ENCODE data around the gene ATXN1.

Gene ATXN1

DNA sequence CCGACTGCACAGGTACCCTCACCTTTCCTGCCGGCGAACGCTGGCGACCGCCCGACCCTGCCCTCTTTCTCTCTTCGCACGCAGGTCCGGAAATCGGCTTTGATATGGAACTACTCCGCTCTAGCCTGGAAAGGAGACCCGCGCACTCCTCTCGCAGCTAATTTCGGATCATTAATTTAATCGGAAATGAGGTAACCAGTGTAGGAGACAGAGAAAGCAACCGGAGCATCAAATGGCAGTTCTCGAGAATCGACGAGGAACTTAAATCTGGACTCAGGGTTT is 949 bp upstream of the ATXN1 start:
- DNase-seq (ENCODE audit: low read depth), result no peak

DNA sequence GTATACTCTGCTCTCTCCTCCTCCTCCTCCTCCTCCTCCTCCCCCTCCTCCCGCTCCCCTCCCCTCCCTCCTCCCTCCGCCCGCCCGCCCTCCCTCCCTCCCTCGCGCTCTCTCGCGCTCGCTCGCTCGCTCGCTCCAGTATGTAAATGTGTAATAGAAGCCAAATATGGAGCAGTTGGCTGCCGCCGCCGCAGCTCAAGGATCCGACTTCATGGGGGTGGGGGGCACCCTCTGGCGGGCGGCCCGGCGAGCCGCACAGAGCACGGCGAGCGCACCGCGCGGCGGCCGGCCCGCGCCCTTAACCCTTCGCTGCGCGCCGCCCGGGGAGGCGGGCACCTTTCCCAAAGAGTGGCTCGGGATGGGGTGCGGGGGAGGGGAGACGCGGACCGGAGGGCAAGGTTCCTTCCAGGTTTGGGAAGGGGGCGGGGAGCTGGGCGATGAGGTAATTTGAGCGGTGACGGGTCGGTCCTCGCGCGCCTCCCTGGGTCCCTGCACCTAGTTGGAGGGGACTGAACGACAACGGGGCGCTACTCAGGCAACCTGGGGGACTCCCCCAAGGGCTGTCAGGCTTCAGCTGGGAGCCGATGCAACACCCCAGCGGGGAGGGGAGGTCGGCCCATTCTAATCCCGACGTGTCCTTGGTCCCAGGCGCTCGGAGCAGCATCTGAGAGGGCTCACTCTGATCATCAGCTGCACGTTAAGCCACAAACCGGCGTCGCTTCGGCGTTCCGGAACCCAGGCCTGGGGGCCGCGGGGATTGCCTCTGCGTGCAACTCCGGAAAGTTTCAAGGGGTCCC is 409 bp upstream of the ATXN1 start:
- no peak for DNase-seq (ENCODE audit: low read depth)

- no peak for DNase-seq (ENCODE audit: low read depth)
Measured at GRCh38 chr6:16759646-16760515, 1.4 kb downstream of the ATXN1 start.

- DNase-seq (ENCODE audit: low read depth), result no peak
Measured at GRCh38 chr6:16759181-16759645, 2.0 kb downstream of the ATXN1 start.

GRCh38 chr6:16758163-16758975 is 2.9 kb downstream of the ATXN1 start:
- no peak for DNase-seq (ENCODE audit: low read depth)

DNA sequence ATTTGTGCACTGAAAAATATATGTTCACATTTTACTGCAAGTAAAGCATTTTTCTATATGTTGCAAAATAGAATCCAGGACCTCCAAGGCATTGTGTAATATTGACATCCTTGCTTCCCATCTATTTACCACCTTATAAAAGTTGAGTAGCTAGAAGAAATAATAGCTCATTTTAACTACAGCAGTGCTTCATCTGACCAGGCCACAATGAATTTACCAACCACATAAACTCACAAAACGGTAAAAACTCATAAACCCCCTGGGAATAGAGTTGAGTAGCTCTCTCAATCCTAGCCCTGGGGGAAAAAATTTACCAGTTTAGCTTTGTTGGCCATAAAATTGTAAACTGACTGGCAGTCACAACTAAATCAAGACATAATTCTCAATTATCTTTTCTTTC is 3.9 kb downstream of the ATXN1 start:
- no peak for DNase-seq (ENCODE audit: low read depth)

GRCh38 chr6:16756660-16757255 is 4.5 kb downstream of the ATXN1 start:
- DNase-seq (ENCODE audit: low read depth), result no peak

DNA sequence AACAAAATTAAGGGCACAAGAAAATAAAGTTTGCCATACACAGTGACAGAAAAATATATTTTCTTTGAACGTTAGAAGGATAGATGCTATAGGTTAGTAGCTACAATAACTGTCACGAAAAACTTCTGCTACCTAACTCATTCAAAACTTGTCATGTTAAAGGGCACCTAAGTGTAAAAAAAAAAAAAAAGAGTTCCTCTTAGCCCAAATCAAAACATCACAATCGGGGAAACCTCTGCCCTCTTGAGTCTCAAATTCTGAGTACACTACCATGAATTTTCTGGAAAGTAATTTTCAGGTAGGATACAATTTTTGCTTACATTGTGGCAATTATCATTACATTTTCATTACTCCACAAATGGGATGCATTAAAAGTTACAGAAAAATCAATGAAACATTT is 5.7 kb downstream of the ATXN1 start:
- no peak for DNase-seq (ENCODE audit: low read depth)

DNA sequence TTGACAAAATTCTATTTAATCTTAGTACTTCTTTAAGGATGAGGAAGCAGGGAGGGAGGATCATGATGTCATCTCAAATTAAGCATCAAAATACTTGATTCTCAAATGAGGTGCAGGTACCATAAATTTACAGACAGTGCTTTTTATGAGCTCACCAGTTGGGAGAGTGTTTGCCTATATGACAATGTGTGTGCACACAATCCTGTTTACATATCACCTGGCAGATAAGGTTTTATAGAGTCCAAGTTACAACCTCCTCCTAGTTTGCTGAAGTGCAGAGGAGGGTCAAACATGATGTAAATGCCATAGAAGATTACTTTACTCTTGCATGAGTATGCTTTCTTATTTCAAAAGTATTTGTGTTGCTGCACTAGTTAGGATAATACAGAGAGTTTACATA is 6.4 kb downstream of the ATXN1 start:
- DNase-seq (ENCODE audit: low read depth), result no peak

DNA sequence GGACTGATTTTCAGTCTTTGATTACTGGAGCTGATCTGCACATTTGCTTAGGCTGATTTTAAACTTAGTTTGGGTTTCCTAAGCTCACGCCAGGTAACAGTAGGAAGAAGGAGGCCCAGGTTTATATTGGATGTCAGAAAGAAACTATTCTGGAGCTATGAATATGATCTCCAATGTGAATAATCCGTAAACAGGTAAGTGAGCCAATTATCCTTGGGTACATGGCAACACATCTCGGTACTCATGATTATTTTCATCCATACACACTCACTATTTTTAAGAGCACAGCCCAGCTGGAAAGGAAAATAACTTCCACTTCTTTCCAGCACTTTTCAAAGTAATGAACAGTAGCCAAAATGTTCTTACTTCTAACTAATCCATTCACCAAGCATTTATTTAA is 7.0 kb downstream of the ATXN1 start:
- no peak for DNase-seq (ENCODE audit: low read depth)

DNA sequence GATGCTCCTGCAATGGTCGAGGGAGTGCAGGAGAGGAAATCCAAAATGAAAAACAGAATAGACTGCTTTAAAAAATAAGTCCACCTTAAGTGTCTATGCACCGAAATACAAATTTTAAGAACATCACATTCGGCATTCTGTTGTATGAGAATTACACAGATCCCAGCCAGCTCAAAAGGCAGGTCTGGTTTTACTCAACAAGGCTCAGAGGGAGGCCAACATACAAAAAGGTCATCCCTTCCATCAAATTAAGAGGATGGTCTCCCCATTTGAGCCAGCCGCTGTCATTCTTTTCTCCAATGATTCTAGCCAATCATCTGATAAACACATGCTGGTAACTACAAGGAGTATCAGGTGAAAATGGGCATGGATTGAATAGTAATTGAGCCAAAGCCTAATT is 7.9 kb downstream of the ATXN1 start:
- no peak for DNase-seq (ENCODE audit: low read depth)

- DNase-seq (ENCODE audit: low read depth), result no peak
Measured at GRCh38 chr6:16752206-16752866, 8.9 kb downstream of the ATXN1 start.

GRCh38 chr6:16751251-16751946 is 9.9 kb downstream of the ATXN1 start:
- DNase-seq (ENCODE audit: low read depth), result no peak

DNA sequence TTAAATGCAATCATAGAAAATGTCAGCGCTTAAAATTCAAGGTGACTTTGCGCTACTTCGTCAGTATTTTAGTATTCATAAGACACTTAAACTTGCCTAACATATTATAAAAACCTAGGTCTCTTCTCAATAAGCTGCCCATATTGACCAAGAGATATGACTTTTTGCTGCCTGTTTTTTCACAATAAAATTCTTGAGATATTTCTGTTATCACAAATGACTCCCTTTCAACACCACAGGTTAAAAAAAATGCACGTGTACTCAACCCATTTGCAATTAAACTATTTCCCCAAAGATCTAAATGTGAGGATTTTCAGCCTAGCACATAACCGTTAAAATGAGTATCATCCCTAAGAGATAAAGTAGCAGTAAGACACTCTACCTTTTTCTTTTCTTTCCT is 10.7 kb downstream of the ATXN1 start:
- DNase-seq (ENCODE audit: low read depth), result no peak

DNA sequence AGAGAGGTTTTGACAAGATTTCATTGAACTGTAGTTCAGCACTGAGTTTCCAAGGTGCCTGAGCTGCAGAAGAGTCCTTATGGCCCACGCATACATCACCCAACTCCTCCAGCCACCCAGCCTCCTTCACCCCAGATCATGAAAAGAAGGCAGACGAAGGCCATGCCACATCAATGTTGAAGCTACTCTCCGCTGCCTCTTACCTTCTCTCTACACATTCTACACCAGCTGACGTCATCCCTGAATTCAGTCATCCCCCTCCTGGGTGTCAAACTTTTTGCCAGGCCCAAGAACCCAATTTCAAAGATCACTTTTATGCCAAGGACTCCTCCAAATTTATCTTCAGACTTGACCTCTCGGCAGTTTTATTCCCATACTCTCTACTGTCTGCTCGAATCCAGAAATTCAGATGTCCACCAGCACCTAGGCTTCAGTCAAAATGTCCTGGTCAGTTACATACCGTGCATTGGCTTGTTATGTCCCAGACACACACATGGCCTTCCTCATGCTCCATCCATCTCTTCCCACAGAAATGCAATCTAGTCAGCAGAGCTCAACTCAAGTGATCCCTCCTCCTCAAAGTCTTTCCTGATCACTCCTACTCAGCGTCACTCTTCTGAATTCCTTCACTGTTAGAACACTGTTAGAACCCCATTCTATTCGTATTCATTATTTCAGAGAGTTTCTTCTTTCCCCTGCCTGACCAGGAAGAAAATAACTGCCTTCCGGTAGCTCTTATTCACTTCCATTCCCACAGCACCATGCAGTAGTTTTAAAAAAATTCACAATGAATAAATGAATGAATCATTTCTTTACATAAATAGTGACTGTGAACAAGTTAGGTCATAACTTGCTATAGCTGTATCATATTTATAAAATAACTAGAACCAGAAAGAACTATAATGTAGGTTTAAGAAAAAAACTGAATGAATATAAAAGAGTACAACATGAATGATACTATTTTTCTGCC is 11.5 kb downstream of the ATXN1 start:
- no peak for DNase-seq (ENCODE audit: low read depth)

DNA sequence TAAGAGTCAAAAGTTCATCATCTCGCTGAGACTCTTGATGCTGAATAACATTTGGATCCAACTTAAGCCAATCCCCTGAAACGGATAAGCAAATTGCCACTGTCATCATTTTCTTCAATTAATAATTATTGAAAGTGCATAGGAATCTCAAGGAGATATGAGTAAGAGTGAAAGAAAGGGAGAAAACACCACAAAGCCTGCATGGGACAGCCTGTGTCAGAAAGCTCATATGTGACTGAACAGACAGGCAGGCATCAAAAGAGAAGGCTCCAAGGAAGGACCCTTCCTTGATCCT is 13.3 kb downstream of the ATXN1 start:
- no peak for DNase-seq (ENCODE audit: low read depth)

DNA sequence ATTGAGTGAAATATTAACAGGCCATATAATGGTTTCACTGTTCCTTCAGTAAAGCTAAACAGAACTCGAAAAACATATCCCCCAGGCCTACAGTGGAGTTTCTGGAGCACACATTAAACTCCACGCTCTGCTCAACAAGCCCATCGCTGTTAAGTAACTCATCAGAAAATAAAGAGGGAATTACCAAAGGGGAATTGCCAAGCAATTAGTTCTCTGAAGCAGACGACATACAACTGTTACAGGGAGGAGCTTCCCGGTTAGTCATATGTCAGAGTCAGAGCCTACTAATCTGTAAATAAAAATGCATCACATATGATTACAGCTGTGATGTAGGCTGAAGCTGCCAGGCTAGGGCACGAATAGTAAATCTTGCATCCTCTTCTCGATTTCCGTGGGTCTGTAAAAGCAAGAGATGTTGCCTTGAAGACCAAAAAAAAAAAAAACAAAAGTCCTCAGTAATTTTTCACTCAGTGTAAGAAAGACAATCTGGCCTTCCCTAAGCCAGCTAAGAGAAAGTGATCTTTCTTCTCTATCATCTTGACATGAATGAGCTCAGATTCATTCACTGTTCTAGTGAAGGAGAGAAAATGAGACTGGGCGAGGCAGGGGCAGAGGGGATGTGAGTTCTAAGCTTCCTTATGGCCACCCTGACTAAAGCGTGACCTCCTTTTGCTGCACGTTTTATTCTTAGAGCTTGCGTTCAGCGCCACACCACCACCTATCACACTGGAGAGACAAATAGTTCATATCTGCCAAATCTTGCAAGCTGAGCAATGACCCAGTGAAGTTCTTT is 13.8 kb downstream of the ATXN1 start:
- no peak for DNase-seq (ENCODE audit: low read depth)

DNA sequence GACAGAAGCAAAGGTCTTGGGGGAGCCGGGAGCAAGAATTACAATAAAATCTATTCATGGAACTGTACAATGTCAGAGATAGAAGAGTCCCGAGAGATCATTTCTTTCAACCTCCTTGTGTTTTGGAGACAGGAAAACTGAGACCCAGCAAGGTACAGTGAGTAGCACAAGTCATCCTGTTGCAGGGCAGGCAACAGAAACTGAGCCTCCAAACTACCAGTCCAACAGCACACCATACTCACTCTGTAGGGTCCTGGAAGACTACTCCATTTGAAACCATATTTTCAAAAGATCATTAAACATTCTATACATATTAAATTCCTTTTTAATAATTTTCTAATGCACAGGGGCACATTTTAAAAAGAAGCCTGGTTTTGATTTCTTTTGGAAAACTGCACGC is 14.4 kb downstream of the ATXN1 start:
- no peak for DNase-seq (ENCODE audit: low read depth)

GRCh38 chr6:16746401-16746800 is 14.9 kb downstream of the ATXN1 start:
- no peak for DNase-seq (ENCODE audit: low read depth)
